Stimulated activated CD8-positive, alpha-beta memory T cell treated with anti-CD3 and anti-CD28 coated beads, Interleukin-7, amount 100 ng/mL, for 4 hours (primary cell): ENCODE data around the gene CDH4.

Source experiments
- DNase-seq, 2 donors: peaks; one replicate each; pipeline ENCODE4 v3.0.0-alpha.2; 2020; ENCODE audit warnings: low read depth in 2 of 2

Gene CDH4

GRCh38 chr20:61733216-61733615, 481.2 kb downstream of the CDH4 start:
- no peak for DNase-seq

GRCh38 chr20:61733891-61734732, 482.1 kb downstream of the CDH4 start:
- no peak for DNase-seq

GRCh38 chr20:61734733-61735502, 482.9 kb downstream of the CDH4 start:
- DNase-seq, result no peak

- DNase-seq, result no peak
Measured at GRCh38 chr20:61735503-61735785, 483.4 kb downstream of the CDH4 start.

GRCh38 chr20:61736001-61736635, 484.1 kb downstream of the CDH4 start:
- DNase-seq, result no peak

- no peak for DNase-seq
Measured at GRCh38 chr20:61736751-61737310, 484.8 kb downstream of the CDH4 start.

GRCh38 chr20:61737346-61737745, 485.3 kb downstream of the CDH4 start:
- no peak for DNase-seq

- DNase-seq, result no peak
Measured at GRCh38 chr20:61737812-61738443, 485.9 kb downstream of the CDH4 start.

- DNase-seq, result no peak
Measured at GRCh38 chr20:61738601-61739069, 486.6 kb downstream of the CDH4 start.

- DNase-seq, result no peak
Measured at GRCh38 chr20:61739086-61739831, 487.2 kb downstream of the CDH4 start.

- DNase-seq, result no peak
Measured at GRCh38 chr20:61739832-61740118, 487.7 kb downstream of the CDH4 start.

GRCh38 chr20:61742097-61742825, 490.2 kb downstream of the CDH4 start:
- DNase-seq, result no peak

- no peak for DNase-seq
Measured at GRCh38 chr20:61743606-61744005, 491.5 kb downstream of the CDH4 start.

GRCh38 chr20:61744691-61745396, 492.8 kb downstream of the CDH4 start:
- DNase-seq, result no peak

GRCh38 chr20:61745397-61746146, 493.5 kb downstream of the CDH4 start:
- no peak for DNase-seq

GRCh38 chr20:61746147-61746646, 494.1 kb downstream of the CDH4 start:
- no peak for DNase-seq

GRCh38 chr20:61746781-61747180, 494.7 kb downstream of the CDH4 start:
- no peak for DNase-seq

GRCh38 chr20:61748376-61748775, 496.3 kb downstream of the CDH4 start:
- no peak for DNase-seq
